Measurements from ENCODE around the gene GOLGB1.

The GOLGB1 gene

GRCh38 chr3:121723485-121723884 is 26.1 kb downstream of the GOLGB1 start:
- DNase-seq (ENCODE audit: low read depth), result no peak
- no peak overlapping the region for H3K4me3 ChIP-seq (ENCODE audit: low read depth, low read length)
- TF ChIP-seq CTCF (conservative IDR thresholded peaks at IDR 0.05; ENCODE audit: low read depth, low read length), result no peak

- no peak for DNase-seq (ENCODE audit: low read depth)
- no peak for TF ChIP-seq CTCF (conservative IDR thresholded peaks at IDR 0.05; ENCODE audit: low read depth, low read length)
- H3K4me3 ChIP-seq (ENCODE audit: low read depth, low read length), result no peak overlapping the region
Observed at GRCh38 chr3:121722411-121722810, 27.1 kb downstream of the GOLGB1 start.

DNA sequence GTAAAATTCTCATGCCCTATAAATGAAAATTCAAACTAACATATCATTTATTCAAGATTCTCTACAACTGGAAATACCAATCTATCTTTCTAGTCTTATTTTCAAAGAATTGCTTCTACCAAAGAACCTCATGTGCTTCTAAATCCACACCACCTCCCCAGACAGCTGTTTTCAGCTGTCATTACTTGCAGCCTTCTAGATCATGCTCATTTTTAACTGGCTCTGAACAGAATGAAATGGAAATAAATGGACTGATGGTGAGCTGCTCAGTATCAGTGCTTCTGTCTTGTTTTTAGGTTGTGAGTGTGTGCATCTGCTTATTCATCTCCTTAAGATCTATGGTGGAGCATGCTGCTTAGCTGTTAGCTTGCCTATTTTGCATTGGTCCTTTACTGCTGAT is 29.4 kb downstream of the GOLGB1 start:
- no peak for TF ChIP-seq CTCF (conservative IDR thresholded peaks at IDR 0.05; ENCODE audit: low read depth, low read length)
- H3K4me3 ChIP-seq (ENCODE audit: low read depth, low read length), result no peak overlapping the region
- DNase-seq (ENCODE audit: low read depth), result no peak

GRCh38 chr3:121719423-121719822 is 30.1 kb downstream of the GOLGB1 start:
- DNase-seq (ENCODE audit: low read depth), result no peak
- no peak overlapping the region for H3K4me3 ChIP-seq (ENCODE audit: low read depth, low read length)
- no peak for TF ChIP-seq CTCF (conservative IDR thresholded peaks at IDR 0.05; ENCODE audit: low read depth, low read length)

- no peak overlapping the region for H3K4me3 ChIP-seq (ENCODE audit: low read depth, low read length)
- TF ChIP-seq CTCF (conservative IDR thresholded peaks at IDR 0.05; ENCODE audit: low read depth, low read length), result no peak
- no peak for DNase-seq (ENCODE audit: low read depth)
Observed at GRCh38 chr3:121718205-121718846, 31.2 kb downstream of the GOLGB1 start.

- DNase-seq (ENCODE audit: low read depth), result no peak
- TF ChIP-seq CTCF (conservative IDR thresholded peaks at IDR 0.05; ENCODE audit: low read depth, low read length), result no peak
- H3K4me3 ChIP-seq (ENCODE audit: low read depth, low read length), result no peak overlapping the region
Observed at GRCh38 chr3:121710347-121710746, 39.2 kb downstream of the GOLGB1 start.

DNA sequence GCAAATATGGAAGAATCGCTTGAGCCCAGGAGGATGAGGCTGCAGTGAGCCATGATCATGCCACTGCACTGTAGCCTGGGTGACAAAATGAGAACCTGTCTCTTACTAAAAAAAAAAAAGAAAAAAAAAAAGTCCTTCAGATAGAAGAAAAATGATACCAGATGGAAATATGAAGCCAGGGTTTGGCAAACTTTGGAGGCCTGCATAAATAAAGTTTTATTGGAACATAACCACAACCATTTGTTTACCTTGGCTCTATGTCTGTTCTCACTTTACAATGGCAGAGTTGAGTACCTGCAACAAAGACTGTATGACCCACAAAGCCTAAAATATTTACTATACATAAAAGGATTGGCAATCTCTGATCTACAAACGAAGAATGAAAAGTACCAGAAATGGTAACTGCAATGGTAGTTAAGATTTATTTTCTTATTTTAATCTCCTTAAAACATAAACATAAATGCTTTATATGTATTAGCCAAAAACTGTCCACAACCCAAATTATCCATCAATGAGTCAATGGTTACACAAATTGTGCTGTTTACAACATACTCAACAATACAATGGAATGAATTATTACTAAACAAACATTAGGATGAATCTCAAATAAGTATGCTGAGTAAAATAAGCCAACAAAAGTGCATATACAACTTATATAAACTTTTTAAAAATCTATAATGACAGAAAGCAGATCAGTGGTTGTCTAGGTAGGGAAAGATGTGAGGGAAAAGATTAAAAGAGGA is 41.8 kb downstream of the GOLGB1 start:
- no peak for TF ChIP-seq CTCF (conservative IDR thresholded peaks at IDR 0.05; ENCODE audit: low read depth, low read length)
- no peak overlapping the region for H3K4me3 ChIP-seq (ENCODE audit: low read depth, low read length)
- DNase-seq (ENCODE audit: low read depth), result no peak
